ENCODE data around the gene TCTN1. TPM values are rescaled to one million over a fixed set of nuclear protein-coding genes. Genes with fewer than 3 reads are reported as not detected.
"Not testable (repeated sequence)": the region's sequence is repeated elsewhere in the genome, so short reads cannot be mapped to it uniquely, and the experiment has no call there.

The TCTN1 gene
- total RNA-seq, 1 donor from 2014 or later: 20.7 TPM

- peak; percentile 99 for DNase-seq (ENCODE audit: low spot score)
- intact Hi-C loops (cut with DNase I): loop anchor here (5.0 kb wide), 1 partner anchor 46 kb away; no protein-coding TSS in a partner anchor
These were observed 30.5 kb upstream of the TCTN1 start, which contains the start of gene PPTC7 for GRCh38 chr12:110583137-110584059. TSS of gene PPTC7 (minus strand) at chr12:110583318. CDS start at chr12:110583031, 287 bp downstream.

GRCh38 chr12:110585231-110585799, 28.6 kb upstream of the TCTN1 start:
- DNase-seq (ENCODE audit: low spot score): no peak
- intact Hi-C loops (cut with DNase I): no loop called here

GRCh38 chr12:110587102-110587501, 26.8 kb upstream of the TCTN1 start:
- DNase-seq (ENCODE audit: low spot score); intact Hi-C loops (cut with DNase I): not testable (repeated sequence)

GRCh38 chr12:110590059-110590458, 23.9 kb upstream of the TCTN1 start:
- intact Hi-C loops (cut with DNase I): no loop called here
- no peak for DNase-seq (ENCODE audit: low spot score)

- intact Hi-C loops (cut with DNase I): no loop called here
- DNase-seq (ENCODE audit: low spot score): no peak
These were observed 23.1 kb upstream of the TCTN1 start for GRCh38 chr12:110590806-110591326.

- intact Hi-C loops (cut with DNase I): no loop called here
- no peak for DNase-seq (ENCODE audit: low spot score)
These were observed 22.4 kb upstream of the TCTN1 start for GRCh38 chr12:110591451-110592051.

GRCh38 chr12:110592078-110592477, 21.9 kb upstream of the TCTN1 start:
- intact Hi-C loops (cut with DNase I): no loop called here
- no peak for DNase-seq (ENCODE audit: low spot score)

- DNase-seq (ENCODE audit: low spot score); intact Hi-C loops (cut with DNase I): not testable (repeated sequence)
These were observed 21.0 kb upstream of the TCTN1 start for GRCh38 chr12:110592919-110593318.

GRCh38 chr12:110597885-110598284, 16.0 kb upstream of the TCTN1 start:
- no peak for DNase-seq (ENCODE audit: low spot score)
- intact Hi-C loops (cut with DNase I): no loop called here

GRCh38 chr12:110599334-110599733, 14.6 kb upstream of the TCTN1 start:
- DNase-seq (ENCODE audit: low spot score): no peak
- intact Hi-C loops (cut with DNase I): no loop called here

- intact Hi-C loops (cut with DNase I): loop anchor here (2.0 to 10.0 kb wide), 4 partner anchors 48 to 225 kb away; partner anchors contain the start of genes ARPC3, FAM216A and GPN3
These were observed 13.7 kb upstream of the TCTN1 start for GRCh38 chr12:110600254-110600653.

GRCh38 chr12:110602085-110602814, 11.7 kb upstream of the TCTN1 start:
- not testable (repeated sequence) for DNase-seq (ENCODE audit: low spot score)
- intact Hi-C loops (cut with DNase I): loop anchor here (2.0 to 10.0 kb wide), 4 partner anchors 50 to 223 kb away; partner anchors contain the start of genes FAM216A and GPN3

More at GRCh38 chr12:110600254-110600653, 13.7 kb upstream of the TCTN1 start:
- no peak for DNase-seq (ENCODE audit: low spot score)

- DNase-seq (ENCODE audit: low spot score): no peak
- intact Hi-C loops (cut with DNase I): loop anchor here (10.0 kb wide), 1 partner anchor 219 kb away; no protein-coding TSS in a partner anchor
These were observed 7.7 kb upstream of the TCTN1 start for GRCh38 chr12:110606253-110606611.

GRCh38 chr12:110613071-110613770, 708 bp upstream of the TCTN1 start:
- no peak for DNase-seq (ENCODE audit: low spot score)
- intact Hi-C loops (cut with DNase I): loop anchor here (5.0 kb wide), 3 partner anchors 79 to 274 kb away; partner anchors contain the start of gene PPP1CC

- DNase-seq (ENCODE audit: low spot score): no peak
- intact Hi-C loops (cut with DNase I): no loop called here
These were observed 1.2 kb downstream of the TCTN1 start for GRCh38 chr12:110615171-110615570.

GRCh38 chr12:110616471-110617115, 2.7 kb downstream of the TCTN1 start:
- no peak for DNase-seq (ENCODE audit: low spot score)
- intact Hi-C loops (cut with DNase I): no loop called here

- no peak for DNase-seq (ENCODE audit: low spot score)
- intact Hi-C loops (cut with DNase I): no loop called here
These were observed 5.6 kb downstream of the TCTN1 start for GRCh38 chr12:110619534-110619953.

GRCh38 chr12:110622582-110622981, 8.7 kb downstream of the TCTN1 start:
- intact Hi-C loops (cut with DNase I): no loop called here
- DNase-seq (ENCODE audit: low spot score): no peak

Data from cardiac septum (tissue), 1 donor.